Hepatocyte (in vitro differentiated cells): ENCODE measurements around the gene OGDH. TPM values are rescaled to one million over a fixed set of nuclear protein-coding genes. Genes with fewer than 3 reads are reported as not detected.
A peak's percentile ranks its signal among the peaks of the same experiment; 100 is the strongest.

Source experiments
- DNase-seq: peaks from one replicate; pipeline ENCODE4 v3.0.0-alpha.2; 2016; ENCODE audit warnings: low spot score
- H2AFZ ChIP-seq: fragments of 200-600 bp; sonication (generic); 2 replicates; pipeline ENCODE4 v1.6.0; 2016; ENCODE audit warnings: antibody characterized with exemption, mild to moderate bottlenecking
- H3K27ac ChIP-seq: fragments of 200-600 bp; sonication (generic); 2 replicates; pipeline ENCODE4 v1.5.1; 2016; ENCODE audit warnings: mild to moderate bottlenecking
- H3K27me3 ChIP-seq: fragments of 200-600 bp; sonication (generic); 2 replicates; pipeline ENCODE4 v1.6.1; 2016
- H3K36me3 ChIP-seq: fragments of 200-600 bp; sonication (generic); replicated peaks from 2 replicates; pipeline ENCODE4 v1.5.1; 2016; ENCODE audit warnings: low read depth; ENCODE audit not compliant: insufficient read depth
- H3K4me1 ChIP-seq: fragments of 200-600 bp; sonication (generic); 2 replicates; pipeline ENCODE4 v1.5.1; 2016; ENCODE audit warnings: mild to moderate bottlenecking, moderate library complexity; ENCODE audit not compliant: insufficient read depth
- H3K4me2 ChIP-seq: fragments of 200-600 bp; sonication (generic); 2 replicates; pipeline ENCODE4 v1.6.0; 2016
- H3K4me3 ChIP-seq: fragments of 200-600 bp; sonication (generic); 2 replicates; pipeline ENCODE4 v1.5.1; 2016; ENCODE audit warnings: mild to moderate bottlenecking
- H3K79me2 ChIP-seq: fragments of 200-600 bp; sonication (generic); 2 replicates; pipeline ENCODE4 v1.6.0; 2017; ENCODE audit warnings: mild to moderate bottlenecking
- H3K9me2 ChIP-seq: fragments of 200-600 bp; sonication (generic); replicated peaks from 2 replicates; pipeline ENCODE4 v1.6.0; 2017; ENCODE audit warnings: mild to moderate bottlenecking; ENCODE audit not compliant: insufficient read depth
- H3K9me3 ChIP-seq: fragments of 200-600 bp; sonication (generic); 2 replicates; pipeline ENCODE4 v1.5.1; 2016; ENCODE audit warnings: low read depth, mild to moderate bottlenecking
- H4K20me1 ChIP-seq: fragments of 200-600 bp; sonication (generic); 2 replicates; pipeline ENCODE4 v1.6.0; 2016; ENCODE audit warnings: mild to moderate bottlenecking; ENCODE audit not compliant: insufficient read depth, poor library complexity, severe bottlenecking
- CTCF ChIP-seq: fragments of 200-600 bp; sonication (generic); IDR thresholded peaks from 2 replicates; pipeline ENCODE4 v1.5.1; 2016; ENCODE audit warnings: antibody characterized with exemption, mild to moderate bottlenecking; ENCODE audit not compliant: poor library complexity
- EZH2 ChIP-seq: fragments of 200-600 bp; sonication (generic); IDR thresholded peaks from 2 replicates; pipeline ENCODE4 v1.6.1; 2016; ENCODE audit warnings: antibody characterized with exemption, mild to moderate bottlenecking, borderline replicate concordance
- EZH2phosphoT487 ChIP-seq: fragments of 200-600 bp; sonication (generic); IDR thresholded peaks from one replicate; pipeline ENCODE4 v1.6.1; 2018; ENCODE audit warnings: antibody characterized with exemption, mild to moderate bottlenecking, low read depth, moderate library complexity; ENCODE audit not compliant: unreplicated experiment, severe bottlenecking
- WGBS: methylation state at CpG from one replicate; pipeline ENCODE4 v1.1.6; 2016; ENCODE audit warnings: low lambda C conversion rate; ENCODE audit errors: missing lambda C conversion rate; 5-methylcytosine and 5-hydroxymethylcytosine counted together
- polyA plus RNA-seq: library from polyadenylated mRNA; unstranded; fragments of >200 nt; fragmentation: Nextera tagmentation; extraction: Ambion mirVana; gene quantifications from 2 replicates; pipeline ENCODE4 v1.2.1, GENCODE V29; 2016
- total RNA-seq: library from RNA; depleted of rRNA; stranded (reverse); fragments of >200 nt; gene quantifications from 2 replicates; pipeline ENCODE4 v1.2.3, GENCODE V29; 2014

OGDH gene
- total and polyA plus RNA-seq, 2 experiments from 2014 or later: 40.8 to 65.3 TPM

DNA sequence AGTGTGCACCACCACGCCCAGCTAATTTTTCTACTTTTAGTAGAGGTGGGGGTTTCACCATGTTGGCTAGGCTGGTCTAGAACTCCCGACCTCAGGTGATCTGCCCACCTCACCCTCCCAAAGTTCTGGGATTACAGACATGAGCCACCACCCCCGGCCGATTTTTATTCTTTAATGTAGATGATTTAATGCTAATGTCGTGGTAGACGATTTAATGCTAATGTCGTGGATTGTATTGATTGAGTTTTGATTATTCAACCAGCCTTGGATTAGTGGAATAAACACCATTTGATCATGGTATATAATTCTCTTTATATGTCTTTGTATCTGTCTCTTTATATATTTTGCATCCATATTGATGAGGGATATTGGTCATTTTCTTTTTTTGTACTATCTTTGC is 52.6 kb downstream of the OGDH start:
- H3K4me2 ChIP-seq: no peak overlapping the region
- H3K9me3 ChIP-seq: no peaks in the 10 kb centered on the region
- no peak overlapping the region for H2AFZ ChIP-seq
- H3K4me1 ChIP-seq: no peaks in the 10 kb centered on the region
- 96% methylated on average over 7 of the region's 7 CpGs for WGBS
- H3K27me3 ChIP-seq: no peaks in the 10 kb centered on the region
- H3K79me2 ChIP-seq: peaks cover 14% of the 10 kb centered on the region
- no peak overlapping the region for H3K4me3 ChIP-seq
- no peak for DNase-seq
- H4K20me1 ChIP-seq: no peaks in the 10 kb centered on the region
- TF ChIP-seq EZH2phosphoT487 (no peak), CTCF (no peak), EZH2 (no peak)
- H3K36me3 ChIP-seq: no peaks in the 10 kb centered on the region
- no peak overlapping the region for H3K27ac ChIP-seq
- no peaks in the 10 kb centered on the region for H3K9me2 ChIP-seq

DNA sequence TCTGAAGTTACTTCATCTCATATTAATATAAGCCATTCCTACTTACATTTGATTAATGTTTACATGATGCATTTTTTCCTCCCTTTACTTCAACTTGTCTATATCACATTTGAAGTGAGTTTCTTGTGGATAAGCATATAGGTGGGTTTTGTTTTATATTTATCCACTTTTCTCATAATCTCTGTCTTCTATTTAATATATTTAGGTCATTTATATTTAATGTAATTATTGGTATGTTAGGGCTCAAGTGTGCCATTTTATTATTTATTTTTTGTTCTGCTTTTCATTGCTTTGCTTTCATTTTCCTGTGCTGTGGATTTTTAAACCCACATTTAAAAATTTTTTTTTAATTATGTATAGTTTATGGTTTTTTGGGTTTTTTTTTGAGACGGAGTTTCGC is 54.8 kb downstream of the OGDH start:
- WGBS: 75% methylated on average over 2 of the region's 2 CpGs
- TF ChIP-seq EZH2phosphoT487 (no peak), CTCF (no peak), EZH2 (no peak)
- no peaks in the 10 kb centered on the region for H4K20me1 ChIP-seq
- DNase-seq: no peak
- H3K4me3 ChIP-seq: no peak overlapping the region
- peaks cover 17% of the 10 kb centered on the region for H3K79me2 ChIP-seq
- H3K36me3 ChIP-seq: no peaks in the 10 kb centered on the region
- no peak overlapping the region for H2AFZ ChIP-seq
- no peak overlapping the region for H3K4me2 ChIP-seq
- no peaks in the 10 kb centered on the region for H3K27me3 ChIP-seq
- no peaks in the 10 kb centered on the region for H3K9me3 ChIP-seq
- H3K4me1 ChIP-seq: no peaks in the 10 kb centered on the region
- H3K27ac ChIP-seq: no peak overlapping the region
- H3K9me2 ChIP-seq: no peaks in the 10 kb centered on the region

DNA sequence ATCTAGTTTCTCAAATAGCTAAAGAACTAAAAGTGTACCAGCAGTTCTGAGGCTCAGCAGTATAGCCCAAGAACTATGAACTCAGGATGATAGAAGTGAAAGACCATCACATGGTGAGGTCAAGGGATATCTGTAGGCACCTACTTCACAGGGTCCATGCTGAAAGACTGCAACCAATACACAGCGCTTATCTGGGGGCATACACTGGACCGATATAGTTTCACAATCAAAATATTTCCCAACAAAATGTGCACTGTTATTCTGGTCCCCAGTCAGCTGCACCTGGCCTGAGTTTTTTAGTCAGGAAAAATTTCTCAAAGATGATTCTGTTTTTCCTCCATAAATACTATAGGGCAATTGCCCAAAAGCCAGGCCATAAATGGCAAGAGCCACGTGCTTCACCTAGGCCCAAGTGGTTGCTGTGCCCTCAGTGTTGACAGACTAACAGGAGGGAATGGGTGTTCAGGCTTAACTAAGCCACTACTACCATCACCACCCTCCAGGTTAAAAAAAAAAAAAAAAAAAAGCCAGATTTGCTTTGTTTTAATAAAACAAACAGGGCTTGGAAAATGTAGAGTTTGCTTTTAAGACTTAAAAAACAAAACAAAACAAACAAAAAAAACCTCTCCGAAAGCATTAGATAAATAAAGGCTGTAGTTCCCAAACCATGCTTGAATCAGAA is 58.5 kb downstream of the OGDH start:
- no peak overlapping the region for H3K4me3 ChIP-seq
- 88% methylated on average over 4 of the region's 4 CpGs for WGBS
- TF ChIP-seq EZH2phosphoT487 (no peak), EZH2 (no peak), CTCF (no peak)
- H3K4me1 ChIP-seq: no peaks in the 10 kb centered on the region
- H3K9me2 ChIP-seq: no peaks in the 10 kb centered on the region
- H4K20me1 ChIP-seq: no peaks in the 10 kb centered on the region
- no peak overlapping the region for H3K4me2 ChIP-seq
- H3K27ac ChIP-seq: peak overlapping the region; percentile 3
- DNase-seq: no peak
- no peaks in the 10 kb centered on the region for H3K9me3 ChIP-seq
- H3K27me3 ChIP-seq: no peaks in the 10 kb centered on the region
- no peak overlapping the region for H2AFZ ChIP-seq
- H3K79me2 ChIP-seq: peaks cover 11% of the 10 kb centered on the region
- no peaks in the 10 kb centered on the region for H3K36me3 ChIP-seq
